GM19351 (cell line): ENCODE results near the gene CETN3.
A peak's percentile ranks its signal among the peaks of the same experiment; 100 is the strongest.
"Not testable (repeated sequence)": the region's sequence is repeated elsewhere in the genome, so short reads cannot be mapped to it uniquely, and the experiment has no call there.

ENCODE experiments used
- ATAC-seq: cut with Tn5 transposase; IDR thresholded peaks from one replicate; pipeline ENCODE4 v1.9.1; 2021; ENCODE audit warnings: mild to moderate bottlenecking, moderate library complexity; ENCODE audit not compliant: unreplicated experiment

Gene CETN3

DNA sequence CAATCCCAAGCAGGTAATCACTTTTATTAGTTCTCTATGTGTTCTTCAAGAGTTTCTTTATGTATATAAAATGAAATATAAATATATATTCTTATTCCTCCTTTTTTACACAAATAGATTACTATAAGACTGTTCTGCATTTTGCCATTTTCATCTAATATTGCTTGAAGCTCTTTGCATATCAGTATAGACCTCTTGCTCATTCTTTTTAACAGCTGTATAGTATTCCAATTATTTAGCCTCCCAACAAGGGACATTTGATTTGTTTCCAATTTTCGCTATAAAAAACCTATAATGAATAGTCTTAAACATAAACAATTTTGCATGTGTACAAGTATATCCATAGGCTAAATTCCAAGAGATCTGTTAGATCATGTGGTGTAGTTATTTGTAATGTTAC, 25.2 kb downstream of the CETN3 start:
- no peak for ATAC-seq

DNA sequence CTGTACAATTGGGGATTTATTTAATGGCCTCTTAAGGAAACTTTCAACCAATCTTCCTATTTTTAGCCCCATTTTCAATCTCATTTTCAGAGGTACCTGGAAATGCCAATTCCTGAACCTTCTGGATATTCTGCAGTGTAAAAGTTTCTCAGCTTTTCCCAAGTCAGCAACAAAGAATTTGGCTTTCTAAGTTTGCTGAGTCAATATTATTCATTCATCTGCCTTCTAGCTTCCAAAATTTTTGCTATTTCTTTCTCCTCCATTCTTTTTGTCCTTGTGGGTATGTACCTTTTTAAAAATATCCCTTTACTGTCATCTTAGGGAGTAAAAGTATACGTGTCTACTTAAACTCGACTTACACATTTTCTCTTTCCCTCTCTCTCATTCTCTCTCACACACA, 25.7 kb downstream of the CETN3 start:
- ATAC-seq = no peak

DNA sequence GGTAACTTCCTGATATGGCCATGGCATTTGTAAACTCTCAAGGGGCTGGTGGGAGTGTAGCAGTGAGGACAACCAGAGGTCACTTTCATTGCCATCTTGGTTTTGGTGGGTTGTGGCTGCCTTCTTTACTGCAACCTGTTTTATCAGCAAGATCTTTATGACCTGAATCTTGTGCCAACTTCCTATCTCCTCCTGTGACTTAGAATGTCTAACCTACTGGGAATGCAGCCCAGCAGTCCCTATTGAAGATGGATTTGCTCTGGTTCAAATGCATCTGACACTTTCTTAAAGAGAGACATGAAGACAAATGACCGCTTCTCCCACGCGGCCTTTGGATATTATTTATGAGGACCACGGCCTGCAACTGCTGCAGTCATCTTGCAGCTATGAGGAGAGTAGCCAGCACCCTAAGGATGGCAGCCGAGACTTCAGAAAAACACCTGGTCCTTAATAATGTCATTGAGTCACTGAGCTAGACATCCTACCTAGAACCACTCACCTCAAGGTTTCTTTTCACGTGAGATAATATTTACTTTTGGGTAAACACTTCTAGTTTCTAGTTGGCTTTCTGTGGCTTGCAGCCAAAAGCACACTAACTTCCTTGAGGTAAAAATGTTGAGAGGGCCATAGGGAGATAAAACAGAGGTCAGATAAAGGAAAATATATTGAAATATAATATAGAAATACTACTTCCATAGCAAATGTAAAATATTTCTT, 28.2 kb downstream of the CETN3 start:
- no peak for ATAC-seq

DNA sequence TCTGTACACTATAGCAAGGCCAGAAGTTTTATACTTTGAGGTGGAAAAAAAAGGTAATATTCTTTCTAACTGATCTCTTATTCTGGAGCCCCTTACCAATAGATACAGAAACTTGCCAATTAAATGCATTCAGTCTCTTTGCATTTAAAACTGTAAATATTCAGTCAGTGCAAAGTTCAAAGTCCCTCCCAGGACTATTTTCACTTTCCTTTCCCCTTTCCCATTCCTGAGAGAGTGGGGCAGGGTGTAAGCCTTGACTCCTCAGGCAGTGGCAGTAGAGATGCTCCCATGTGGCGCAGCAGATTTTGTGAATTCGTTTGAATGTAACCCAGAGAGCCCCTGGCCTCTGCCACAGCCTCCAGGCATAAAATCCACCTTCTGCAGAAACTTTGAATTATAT, 29.9 kb downstream of the CETN3 start:
- ATAC-seq = no peak

DNA sequence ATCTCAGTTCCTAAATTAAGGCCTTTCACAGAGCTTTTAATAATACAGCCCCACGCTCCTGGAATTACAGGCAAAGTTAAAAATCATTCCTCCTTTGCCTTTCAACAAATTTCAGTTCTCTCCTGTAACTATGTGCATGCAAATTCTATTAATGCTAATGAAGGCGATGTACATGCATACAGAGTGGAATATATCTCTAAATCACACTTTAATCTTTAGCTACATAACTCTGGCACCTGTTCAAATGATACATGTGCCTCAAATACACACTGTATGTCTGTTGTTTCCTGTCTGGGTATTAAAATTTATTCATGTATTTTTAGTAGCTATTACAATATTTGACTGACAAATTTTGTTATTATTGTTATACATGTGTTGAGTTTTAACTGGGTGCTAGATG, 30.8 kb downstream of the CETN3 start:
- ATAC-seq = no peak

DNA sequence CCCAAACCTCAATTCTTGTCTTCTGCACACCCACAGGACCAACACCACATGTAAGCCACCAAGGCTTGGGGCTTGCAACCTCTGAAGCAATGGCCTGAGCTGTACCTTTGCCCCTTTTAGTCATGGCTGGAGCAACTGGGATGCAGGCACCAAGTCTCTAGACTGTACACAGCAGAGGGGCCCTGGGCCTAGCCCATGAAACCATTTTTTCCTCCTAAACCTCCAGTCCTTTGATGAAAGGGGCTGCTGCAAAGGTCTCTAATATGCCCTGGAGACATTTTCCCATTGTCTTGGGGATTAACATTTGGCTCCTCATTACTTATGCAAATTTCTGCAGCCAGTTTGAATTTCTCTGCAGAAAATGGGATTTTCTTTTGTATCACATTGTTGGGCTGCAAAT, 38.3 kb downstream of the CETN3 start:
- not testable (repeated sequence) for ATAC-seq

DNA sequence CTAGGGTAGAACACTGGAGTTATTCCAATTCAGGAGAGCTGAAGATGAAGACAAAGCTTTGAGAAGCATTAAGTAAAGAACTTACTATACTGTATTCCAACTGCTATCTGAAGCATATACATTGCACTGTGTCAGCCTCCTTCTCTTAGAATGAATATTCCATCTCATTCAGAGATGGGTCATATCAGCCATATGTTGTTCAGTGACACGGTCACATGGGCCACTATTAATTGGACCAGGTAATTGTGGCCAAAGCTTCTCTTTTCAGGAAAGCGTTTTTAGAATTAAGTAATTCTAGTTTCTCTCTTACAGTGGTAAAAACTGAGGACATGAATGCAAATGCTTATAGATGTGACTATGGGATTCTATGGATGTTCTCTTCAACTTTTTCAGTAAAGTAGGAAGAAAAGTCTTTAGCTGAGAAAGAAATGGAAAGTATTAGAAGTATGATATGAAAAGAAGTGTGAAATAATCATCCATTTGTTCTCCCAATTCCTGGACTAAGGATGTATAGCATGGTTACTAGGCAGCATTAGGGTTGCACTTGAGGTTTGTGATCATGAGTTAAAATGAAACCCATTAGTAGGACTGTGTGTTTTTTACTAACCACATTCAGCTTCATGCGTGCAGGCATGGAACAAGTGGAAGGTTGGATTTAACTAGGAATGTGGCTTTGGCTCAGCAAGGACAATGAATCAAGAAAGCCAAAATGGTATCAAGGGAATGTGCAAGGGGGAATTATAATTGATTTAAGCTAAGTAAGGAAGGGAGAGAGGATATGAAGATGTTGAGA, 40.9 kb downstream of the CETN3 start:
- peak; percentile 85 for ATAC-seq

DNA sequence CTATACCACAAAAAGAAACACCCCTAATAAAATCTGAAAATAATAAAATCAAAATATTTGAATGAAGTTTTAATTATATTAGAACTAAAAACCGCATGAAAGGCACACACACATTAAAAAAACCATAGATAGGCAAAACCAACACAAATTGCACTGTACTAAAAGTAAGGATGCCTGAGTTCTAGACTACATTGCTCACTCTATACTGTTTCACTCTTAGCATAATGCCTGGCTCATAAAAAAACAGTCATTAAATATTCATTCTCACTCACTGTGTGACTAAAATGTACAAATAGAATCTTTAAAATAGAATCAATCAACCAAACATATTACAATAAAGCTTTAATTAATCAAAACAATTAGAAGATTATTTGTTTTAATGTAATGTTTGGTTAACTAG, 41.7 kb downstream of the CETN3 start:
- ATAC-seq = no peak

DNA sequence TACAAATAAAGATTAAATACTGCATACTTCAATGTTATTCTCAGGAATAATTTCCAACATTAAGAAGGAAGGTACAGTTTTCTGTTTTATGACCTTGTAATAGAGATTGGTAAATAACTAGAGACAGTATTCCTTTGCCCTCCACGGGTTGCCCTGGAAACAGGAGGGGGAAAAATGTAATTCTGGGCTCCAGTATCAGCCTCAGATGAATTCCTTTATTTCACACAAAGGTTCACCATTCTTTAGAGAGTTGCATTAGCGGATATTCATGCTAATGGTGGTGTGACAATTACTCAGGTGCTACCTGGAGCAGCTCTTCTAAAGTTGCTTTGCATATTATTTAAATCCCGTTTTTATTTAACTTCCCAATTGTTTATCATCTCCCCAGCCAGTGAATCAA, 42.6 kb downstream of the CETN3 start:
- no peak for ATAC-seq

DNA sequence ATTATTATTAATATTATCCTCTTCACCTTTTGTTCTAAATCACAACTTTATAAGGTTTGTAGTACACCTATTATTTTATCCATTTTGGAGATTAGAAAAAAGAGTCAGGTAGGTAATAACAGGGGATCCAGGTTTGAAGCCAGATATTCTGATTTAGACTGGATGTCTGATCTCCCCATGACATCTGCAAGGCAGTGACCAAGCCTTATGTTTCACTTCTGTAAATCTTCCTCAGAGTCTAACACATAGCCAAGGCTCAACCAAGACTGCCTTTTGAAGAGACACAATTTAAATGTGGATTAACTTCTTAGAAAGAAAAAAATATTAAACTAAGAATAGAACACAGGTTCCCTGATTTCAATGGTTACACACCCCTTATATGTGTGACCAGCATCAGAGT, 44.2 kb downstream of the CETN3 start:
- ATAC-seq = no peak

DNA sequence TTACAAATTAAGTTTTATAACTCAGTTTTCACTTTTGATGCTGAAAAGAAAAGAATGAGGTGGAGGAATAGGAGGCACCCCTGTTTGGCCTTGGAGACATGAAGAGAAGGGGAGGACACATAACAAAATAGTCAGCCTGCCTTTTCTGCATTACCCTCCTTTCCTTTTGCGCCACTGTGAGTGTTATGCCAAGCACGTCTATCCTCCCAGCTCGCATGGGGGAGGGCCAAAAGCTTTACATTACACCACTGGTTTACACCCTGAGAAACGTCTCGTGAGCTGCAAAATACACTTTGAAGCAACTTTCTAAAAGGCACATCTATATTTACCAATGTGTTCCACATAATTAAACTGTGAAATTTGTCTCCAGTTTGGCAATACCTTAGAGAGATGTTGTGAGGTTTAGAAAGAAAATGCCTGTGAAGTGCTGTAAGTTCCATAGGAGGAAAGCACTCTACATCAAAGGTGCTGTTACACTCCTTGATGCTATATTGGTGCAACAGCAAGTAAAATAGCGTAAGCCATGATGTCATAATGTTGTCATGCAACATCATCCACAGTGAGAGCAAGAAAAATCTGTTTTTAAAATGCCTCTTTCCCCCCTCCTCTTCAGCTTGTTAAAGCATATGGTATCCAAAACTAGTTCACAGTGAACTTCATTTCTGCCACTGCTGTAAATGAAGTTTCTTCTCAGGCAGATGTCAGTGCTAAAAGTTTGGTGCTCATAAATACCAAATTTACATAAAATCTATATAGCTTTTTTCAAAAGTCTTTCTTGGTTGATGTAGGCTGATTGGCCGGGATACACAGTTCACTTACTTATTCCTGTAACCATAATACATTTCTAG, 50.3 kb downstream of the CETN3 start:
- ATAC-seq = no peak

DNA sequence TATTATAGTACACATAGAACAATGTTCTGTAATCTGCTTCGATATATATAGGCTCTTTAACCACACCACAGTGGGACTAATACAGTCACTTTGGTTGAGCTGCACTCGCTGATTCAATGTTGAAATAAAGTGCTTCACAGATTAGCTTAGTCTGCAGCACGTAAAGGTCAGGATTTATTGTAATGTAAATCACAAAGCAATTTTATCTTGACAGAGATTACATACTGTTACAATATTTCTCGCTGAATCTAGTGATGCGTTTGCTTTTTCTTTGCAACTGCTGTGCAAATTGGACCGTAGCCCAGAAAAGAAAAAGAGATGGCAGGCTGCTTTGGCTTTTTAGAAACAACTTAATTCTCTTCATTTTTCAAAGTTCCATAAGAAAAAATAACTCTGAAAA, 52.9 kb downstream of the CETN3 start:
- no peak for ATAC-seq

DNA sequence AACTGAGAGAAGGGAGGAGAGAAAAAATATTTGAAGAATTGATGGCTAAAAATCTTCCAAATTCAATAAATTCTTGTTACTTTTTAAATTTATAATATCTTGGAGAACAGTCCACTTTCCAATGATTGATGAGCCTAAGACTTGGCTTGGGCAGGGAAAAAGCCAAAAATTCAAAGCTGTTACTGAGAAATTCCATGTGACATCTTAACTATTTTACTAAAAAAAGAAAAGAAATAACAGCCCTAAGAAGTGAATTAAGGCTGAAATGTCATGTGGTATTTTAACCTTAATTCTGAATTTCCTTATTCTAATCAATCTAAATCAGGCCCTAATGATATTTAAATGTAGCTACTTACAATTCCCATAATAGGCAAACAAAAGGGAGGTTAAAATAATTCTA, 53.4 kb downstream of the CETN3 start:
- ATAC-seq = no peak

DNA sequence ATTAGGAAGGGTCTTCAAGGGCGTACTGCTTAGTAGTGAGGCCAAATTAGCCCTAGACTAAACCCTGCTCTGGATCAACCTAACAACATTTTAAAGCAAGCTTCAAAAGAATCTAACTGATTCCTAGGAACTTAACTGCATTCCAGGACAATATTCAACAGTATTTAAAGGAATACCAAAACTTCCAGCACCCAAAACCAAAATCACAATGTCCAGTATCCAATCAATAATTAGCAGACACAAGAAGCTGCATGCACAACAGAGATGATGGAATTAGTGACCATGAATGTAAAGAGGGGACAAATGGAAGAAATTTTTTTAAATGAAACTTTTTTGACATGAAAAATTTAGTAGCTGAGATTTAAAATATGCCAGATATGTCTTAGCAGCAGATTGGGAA, 53.9 kb downstream of the CETN3 start:
- no peak for ATAC-seq

DNA sequence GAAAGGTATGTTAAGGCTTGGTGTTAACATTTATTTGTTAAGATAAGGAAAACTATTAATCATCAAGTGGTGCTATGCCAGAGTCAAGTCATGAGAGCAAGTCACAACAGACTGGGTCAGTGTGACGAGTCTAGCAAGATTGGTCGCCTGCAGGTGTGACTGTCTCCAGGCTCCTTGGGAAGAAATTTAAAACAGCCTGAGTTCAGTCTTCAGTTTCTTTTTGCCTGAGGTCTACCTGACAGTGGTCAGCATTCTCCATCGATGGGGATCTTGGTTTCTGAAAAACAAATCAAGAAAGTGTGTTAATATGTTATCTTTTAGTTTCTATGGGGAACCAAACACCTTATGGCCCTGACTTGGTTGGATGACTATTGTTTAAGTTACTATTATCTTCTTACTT, 56.3 kb downstream of the CETN3 start:
- ATAC-seq = no peak

DNA sequence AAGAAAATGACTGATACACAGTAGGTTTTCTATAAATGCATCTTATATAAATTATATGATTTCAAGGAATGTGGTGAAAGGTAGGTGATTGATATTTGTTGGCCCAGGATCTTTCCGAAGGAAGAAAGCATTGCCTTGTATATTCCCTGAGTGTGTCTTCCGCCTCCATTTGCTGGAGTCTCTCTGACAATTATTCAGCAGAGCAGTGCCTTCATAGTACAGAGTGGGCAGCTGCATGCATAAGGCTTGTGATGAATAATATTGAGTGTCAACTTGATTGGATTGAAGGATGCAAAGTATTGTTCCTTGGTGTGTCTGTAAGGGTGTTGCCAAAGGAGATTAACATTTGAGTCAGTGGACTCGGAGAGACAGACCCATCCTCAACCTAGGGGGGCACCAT, 58.5 kb downstream of the CETN3 start:
- no peak for ATAC-seq

DNA sequence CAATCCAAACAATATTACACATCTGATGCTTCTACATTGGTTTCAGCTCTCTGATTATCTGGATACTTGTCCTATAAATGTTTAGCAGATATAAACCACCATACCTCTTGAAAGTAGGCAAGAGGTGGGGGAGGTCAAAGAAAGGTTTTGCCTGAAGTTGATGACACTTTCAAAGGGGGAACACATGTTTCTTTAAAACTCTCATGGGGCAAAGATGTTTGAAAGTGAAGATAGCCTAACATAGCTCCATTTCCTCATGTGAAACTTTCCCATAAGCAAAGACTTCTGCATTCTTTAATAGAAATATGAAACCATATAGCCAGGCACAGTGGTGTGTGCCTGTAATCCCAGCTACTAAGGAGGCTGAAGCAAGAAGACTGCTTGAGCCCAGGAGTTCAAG, 62.1 kb downstream of the CETN3 start:
- peak; percentile 53 for ATAC-seq

DNA sequence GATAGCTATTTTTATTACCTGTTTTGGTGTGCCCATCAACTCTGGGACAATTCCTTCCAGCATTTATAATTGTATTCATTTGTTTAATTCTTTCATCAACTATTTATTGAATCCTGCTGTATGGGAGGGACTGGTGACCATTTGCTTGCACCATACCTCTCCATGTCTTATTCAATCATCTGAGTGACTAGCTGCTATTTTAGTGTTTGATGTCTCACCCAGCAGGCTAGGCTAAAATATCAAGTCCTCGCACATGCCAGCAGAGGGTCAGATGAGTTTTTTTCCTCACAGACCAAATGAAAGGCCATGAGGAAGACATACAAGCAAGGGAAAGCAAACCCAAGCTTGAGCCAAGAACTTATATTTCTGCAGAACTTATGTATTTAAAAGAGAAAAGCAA, 63.9 kb downstream of the CETN3 start:
- no peak for ATAC-seq

DNA sequence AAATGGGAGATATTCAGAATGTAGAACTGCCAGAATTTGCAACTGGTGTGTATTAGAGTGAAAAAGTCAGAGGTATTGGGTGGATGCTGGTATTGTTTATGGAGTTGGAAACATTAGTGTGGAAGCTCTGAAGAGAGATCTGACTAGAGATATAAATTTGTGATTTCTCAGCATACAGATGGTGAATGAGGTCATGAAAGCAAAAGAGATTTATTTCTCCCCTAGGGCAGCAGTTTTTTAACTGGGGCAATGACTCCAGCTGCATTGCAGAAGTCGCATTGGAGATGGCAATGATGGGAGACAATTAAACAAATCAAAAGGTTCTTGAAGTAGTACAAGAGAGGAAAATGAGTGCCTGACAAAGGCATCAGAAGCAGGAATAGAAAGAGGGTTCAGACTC, 64.9 kb downstream of the CETN3 start:
- ATAC-seq = no peak

DNA sequence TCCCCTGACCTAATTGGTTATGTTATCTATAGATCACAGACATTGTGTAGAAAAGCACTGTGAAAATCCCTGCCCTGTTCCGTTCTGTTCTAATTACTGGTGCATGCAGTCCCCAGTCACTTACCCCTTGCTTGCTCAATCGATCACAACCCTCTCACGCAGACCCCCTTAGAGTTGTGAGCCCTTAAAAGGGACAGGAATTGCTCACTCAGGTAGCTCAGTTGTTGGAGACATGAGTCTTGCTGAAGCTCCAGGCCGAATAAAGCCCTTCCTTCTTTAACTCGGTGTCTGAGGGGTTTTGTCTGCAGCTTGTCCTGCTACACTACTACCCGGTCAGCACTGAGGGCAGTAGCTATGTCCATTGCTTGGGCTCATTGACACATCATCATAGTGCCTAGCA, 65.8 kb downstream of the CETN3 start:
- not testable (repeated sequence) for ATAC-seq

DNA sequence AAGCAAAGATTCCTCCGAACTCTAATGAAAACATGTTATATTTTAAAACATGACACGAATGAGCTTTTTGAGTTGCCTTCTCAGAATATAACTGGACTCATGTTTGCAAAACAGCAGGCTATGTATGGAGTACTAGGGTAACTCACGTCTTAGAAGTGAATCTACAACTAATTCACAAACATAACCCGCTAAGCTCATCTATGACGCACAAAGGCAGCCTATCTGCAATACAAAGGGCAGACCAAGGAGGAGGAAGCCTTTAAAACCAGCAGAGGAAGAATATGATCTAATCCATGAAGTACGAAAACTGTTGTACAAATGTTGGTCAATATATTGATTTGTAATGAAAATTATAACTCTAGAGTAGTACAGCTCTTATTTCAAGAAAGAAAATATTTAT, 67.0 kb downstream of the CETN3 start:
- ATAC-seq = no peak
